CD14-positive monocyte (primary cell): ENCODE results near the gene AKR1C1. TPM values are rescaled to one million over a fixed set of nuclear protein-coding genes. Genes with fewer than 3 reads are reported as not detected.
"Not testable (repeated sequence)": the region's sequence is repeated elsewhere in the genome, so short reads cannot be mapped to it uniquely, and the experiment has no call there.

Experiments used
- DNase-seq, 3 donors: peaks; one replicate each; pipeline ENCODE4 v3.0.0-alpha.2; 2011 to 2022
- H2AFZ ChIP-seq: 2 replicates; pipeline ENCODE4 v1.6.0; 2012; ENCODE audit warnings: mild to moderate bottlenecking, low read depth, low read length, inconsistent platforms; ENCODE audit not compliant: insufficient read depth, poor library complexity, severe bottlenecking
- H3K27ac ChIP-seq, 2 donors: 1 replicate in 1 of 2; 2 replicates in 1 of 2; pipeline ENCODE4 v1.5.1; 2012 to 2013; ENCODE audit warnings: low read length in 2 of 2, control low read depth in 1 of 2, inconsistent platforms in 1 of 2, low read depth in 1 of 2, mild to moderate bottlenecking in 1 of 2
- H3K27me3 ChIP-seq, 2 donors: one replicate each; pipeline versions ENCODE4 v1.6.0 to v1.6.1; 2011 to 2013; ENCODE audit warnings: low read length in 2 of 2; ENCODE audit not compliant: control insufficient read depth in 2 of 2, insufficient read depth in 2 of 2
- H3K36me3 ChIP-seq, 2 donors: replicated peaks in 1 of 2; 1 replicate in 1 of 2; 2 replicates in 1 of 2; pipeline versions ENCODE4 v1.5.1 to v1.6.1; 2012 to 2013; ENCODE audit warnings: low read length in 2 of 2, control low read depth in 1 of 2, inconsistent platforms in 1 of 2, mild to moderate bottlenecking in 1 of 2; ENCODE audit not compliant: insufficient read depth in 2 of 2, control insufficient read depth in 1 of 2
- H3K4me1 ChIP-seq, 2 donors: 1 replicate in 1 of 2; 2 replicates in 1 of 2; pipeline versions ENCODE4 v1.5.1 to v1.6.1; 2012 to 2013; ENCODE audit warnings: low read length in 2 of 2, control low read depth in 1 of 2, inconsistent platforms in 1 of 2, mild to moderate bottlenecking in 1 of 2, moderate library complexity in 1 of 2; ENCODE audit not compliant: insufficient read depth in 2 of 2, control insufficient read depth in 1 of 2
- H3K4me2 ChIP-seq: replicated peaks from 2 replicates; pipeline ENCODE3; 2012; ENCODE audit warnings: low read length, moderate library complexity, mild to moderate bottlenecking; ENCODE audit not compliant: poor library complexity, severe bottlenecking; ENCODE audit errors: extremely low read depth
- H3K4me3 ChIP-seq, 3 experiments: fragments of 200-600 bp in 1 of 3; sonication (generic) in 1 of 3; replicated peaks in 1 of 3; 1 replicate in 2 of 3; 2 replicates in 1 of 3; pipeline ENCODE4 v1.5.1; 2011 to 2013; ENCODE audit warnings: low read length in 3 of 3, mild to moderate bottlenecking in 3 of 3, control low read depth in 2 of 3, low read depth in 2 of 3, inconsistent platforms in 1 of 3, moderate library complexity in 1 of 3
- H3K79me2 ChIP-seq: 2 replicates; pipeline ENCODE4 v1.6.0; 2012; ENCODE audit warnings: mild to moderate bottlenecking, control low read depth, inconsistent platforms, low read length, moderate library complexity; ENCODE audit not compliant: insufficient read depth
- H3K9ac ChIP-seq: 2 replicates; pipeline ENCODE4 v1.6.0; 2017; ENCODE audit warnings: low read length, mild to moderate bottlenecking; ENCODE audit not compliant: insufficient read depth, poor library complexity, severe bottlenecking
- H3K9me3 ChIP-seq, 2 donors: replicated peaks in 1 of 2; 1 replicate in 1 of 2; 2 replicates in 1 of 2; pipeline versions ENCODE4 v1.5.1 to v1.6.1; 2012 to 2013; ENCODE audit warnings: low read length in 2 of 2, control low read depth in 1 of 2; ENCODE audit not compliant: control insufficient read depth in 1 of 2, insufficient read depth in 1 of 2
- H4K20me1 ChIP-seq: 2 replicates; pipeline ENCODE4 v1.6.0; 2012; ENCODE audit warnings: mild to moderate bottlenecking, low read length, control low read depth, moderate library complexity; ENCODE audit not compliant: insufficient read depth
- H3K27ac Mint-ChIP-seq, 7 donors: one replicate each; pipeline ENCODE4 v1.8.0; 2020; ENCODE audit warnings: mild to moderate bottlenecking in 7 of 7, mixed read lengths in 7 of 7, moderate library complexity in 6 of 7, inconsistent platforms in 2 of 7
- H3K27me3 Mint-ChIP-seq, 3 donors: one replicate each; pipeline ENCODE4 v1.8.0; 2021 to 2022; ENCODE audit warnings: low read depth in 3 of 3, mild to moderate bottlenecking in 3 of 3, mixed read lengths in 3 of 3, moderate library complexity in 3 of 3, inconsistent platforms in 1 of 3
- H3K36me3 Mint-ChIP-seq, 2 donors: one replicate each; pipeline ENCODE4 v1.8.0; 2020; ENCODE audit warnings: mixed read lengths in 2 of 2, inconsistent platforms in 1 of 2, mild to moderate bottlenecking in 1 of 2
- H3K4me1 Mint-ChIP-seq: one replicate; pipeline ENCODE4 v1.8.0; 2020; ENCODE audit warnings: mild to moderate bottlenecking, mixed read lengths
- H3K4me3 Mint-ChIP-seq, 2 donors: one replicate each; pipeline ENCODE4 v1.8.0; 2020; ENCODE audit warnings: mild to moderate bottlenecking in 2 of 2, mixed read lengths in 2 of 2, moderate library complexity in 1 of 2
- H3K9me3 Mint-ChIP-seq, 7 donors: one replicate each; pipeline ENCODE4 v1.8.0; 2020 to 2022; ENCODE audit warnings: mixed read lengths in 7 of 7, mild to moderate bottlenecking in 6 of 7, moderate library complexity in 6 of 7, inconsistent platforms in 2 of 7
- CTCF ChIP-seq: fragments of 200-600 bp; IDR thresholded peaks from one replicate; pipeline ENCODE4 v1.8.0; 2022; ENCODE audit warnings: antibody characterized with exemption, mild to moderate bottlenecking
- WGBS: methylation state at CpG from one replicate; pipeline ENCODE4 v1.1.5; 2013; ENCODE audit warnings: missing lambda C conversion rate; ENCODE audit not compliant: insufficient coverage; 5-methylcytosine and 5-hydroxymethylcytosine counted together
- intact Hi-C, 2 donors: fragments of 100-400 bp; cut with micrococcal nuclease; formaldehyde crosslinking; loops; one replicate each; pipeline versions ENCODE4 v1.15.0 to v1.15.1; 2023
- polyA minus RNA-seq: library from RNA; depleted of rRNA, polyadenylated mRNA; stranded (reverse); fragments of >200 nt; gene quantifications from 2 replicates; pipeline ENCODE4 v1.2.3, GENCODE V29; 2012
- polyA plus RNA-seq, 3 donors: library from polyadenylated mRNA; depleted of rRNA in 1 of 3; unstranded in 2 of 3; stranded (reverse) in 1 of 3; fragments of 300-500 nt in 2 of 3; fragments of >200 nt in 1 of 3; fragmentation: Illumina TruSeq in 2 of 3; gene quantifications; 1 replicate in 2 of 3; 2 replicates in 1 of 3; pipeline ENCODE4 v1.2.3, GENCODE V29; 2012 to 2021
- total RNA-seq, 12 experiments: library from RNA in 1 of 12; stranded (reverse) in 1 of 12; fragments of 120-200 nt in 1 of 12; gene quantifications; one replicate each; pipeline ENCODE4 v1.2.4 and lab custom pipeline; 2013 to 2026; ENCODE audit warnings: mixed read lengths in 6 of 12, inconsistent platforms in 1 of 12

Gene AKR1C1
- 0.44 TPM for total RNA-seq (2013)
- polyA plus RNA-seq = under 1 TPM in 2 of 3 donors, not detected in 1; 0.07 to 0.85 TPM
- polyA minus RNA-seq = 0.40 and 0.69 TPM in 2 replicates
- 5.7 to 407 (median 11.6) reads per million in 11 experiments for total RNA-seq (lab: John Stamatoyannopoulos, UW)

GRCh38 chr10:4962876-4963814 lies at the start of gene AKR1C1:
AKR1C1 (plus strand) TSS chr10:4963415; CDS start chr10:4963445, 30 bp downstream.
- H3K4me1 Mint-ChIP-seq, H3K27ac ChIP-seq, H3K79me2 ChIP-seq, H3K36me3 Mint-ChIP-seq, H3K27me3 ChIP-seq, H3K4me2 ChIP-seq, H3K27me3 Mint-ChIP-seq, H3K36me3 ChIP-seq, H3K4me3 ChIP-seq, H3K4me1 ChIP-seq, H4K20me1 ChIP-seq, H3K9ac ChIP-seq, H3K4me3 Mint-ChIP-seq, intact Hi-C loops, H3K9me3 Mint-ChIP-seq, H3K9me3 ChIP-seq, H2AFZ ChIP-seq: not testable (repeated sequence)
- H3K27ac Mint-ChIP-seq = peak within 1 kb of the TSS in 1 of 7 donors; percentile 40
- WGBS = no CpG with 5 or more reads among the region's 7 CpGs
- DNase-seq = peak; percentile 15 to 47 (median 39)

- Histone ChIP-seq H3K36me3 (no peaks in the 10 kb centered on the region), H4K20me1 (no peaks in the 10 kb centered on the region), H3K9me3 (no peaks in the 10 kb centered on the region), H3K4me3 (no peak overlapping the region), H3K4me1 (no peaks in the 10 kb centered on the region), H3K9ac (no peak overlapping the region), H3K27ac (no peak overlapping the region), H3K27me3 (no peaks in the 10 kb centered on the region), H3K79me2 (no peaks in the 10 kb centered on the region), H3K4me2 (no peak overlapping the region), H2AFZ (no peak overlapping the region)
- Mint-ChIP-seq H3K9me3 (peaks cover 0 to 3% (median under 1%) of the 10 kb centered on the region in 7 donors), H3K27me3 (peaks cover 0 to 5% (median 0%) of the 10 kb centered on the region in 3 donors), H3K36me3 (no peaks in the 10 kb centered on the region), H3K4me1 (no peaks in the 10 kb centered on the region), H3K27ac (no peak overlapping the region), H3K4me3 (no peak overlapping the region)
- 100% methylated on average over 1 of the region's 6 CpGs for WGBS
- DNase-seq = no peak
- no peak for TF ChIP-seq CTCF
- intact Hi-C loops = no loop called here
Observed at GRCh38 chr10:4914213-4914850, 48.9 kb upstream of the AKR1C1 start.
